Effector CD8-positive, alpha-beta T cell (primary cell): ENCODE results near the gene TRPC3.

Experiments used
- DNase-seq: peaks from one replicate; lab custom pipeline; 2025; lab: John Stamatoyannopoulos, UW

TRPC3 gene

DNA sequence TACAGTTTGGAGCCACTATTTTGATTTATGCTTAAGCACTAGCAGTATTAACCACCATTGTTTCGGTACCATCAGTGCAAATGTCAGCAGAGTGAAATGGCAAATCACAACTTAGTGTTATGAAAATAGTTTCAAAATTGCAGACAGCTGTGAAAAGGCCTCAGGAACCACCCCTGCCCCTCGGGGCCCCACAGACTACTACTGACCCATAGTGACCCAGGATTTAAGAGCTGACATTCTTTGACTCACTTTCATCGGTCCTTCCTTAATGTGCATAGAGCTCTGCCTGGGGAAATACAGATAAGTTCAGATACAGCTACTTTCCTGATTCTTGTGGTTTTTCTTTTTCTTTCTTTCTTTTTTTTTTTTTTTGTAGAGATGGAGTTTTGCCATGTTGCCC is 78.3 kb downstream of the TRPC3 start:
- no peak for DNase-seq

- DNase-seq = peak; percentile 94
Observed at GRCh38 chr4:121869841-121870822, 81.7 kb downstream of the TRPC3 start, which contains the start of gene BBS7. Gene BBS7 (minus strand): TSS chr4:121870474. CDS start chr4:121870313, 161 bp downstream.

DNA sequence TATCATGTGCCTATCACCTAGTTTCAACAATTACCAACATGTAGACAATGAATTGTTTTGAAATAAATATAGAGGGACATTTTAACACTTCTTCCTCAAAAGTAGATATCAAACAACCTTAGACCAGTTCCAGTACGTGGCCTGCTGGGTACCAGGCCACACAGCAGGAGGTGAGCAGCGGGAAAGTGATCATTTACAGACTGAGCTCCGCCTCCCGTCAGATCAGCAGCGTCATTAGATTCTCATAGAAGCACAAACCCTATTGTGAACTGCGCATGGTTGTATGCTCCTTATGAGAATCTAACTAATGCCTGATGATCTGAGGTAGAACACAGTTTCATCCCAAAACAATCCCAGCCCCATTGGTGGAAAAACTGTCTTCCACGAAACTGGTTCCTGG is 88.1 kb downstream of the TRPC3 start:
- no peak for DNase-seq

- DNase-seq = no peak
Observed at GRCh38 chr4:121861426-121861825, 90.4 kb downstream of the TRPC3 start.

GRCh38 chr4:121860121-121860520 is 91.7 kb downstream of the TRPC3 start:
- no peak for DNase-seq

- no peak for DNase-seq
Observed at GRCh38 chr4:121851354-121851753, 100.5 kb downstream of the TRPC3 start.

DNA sequence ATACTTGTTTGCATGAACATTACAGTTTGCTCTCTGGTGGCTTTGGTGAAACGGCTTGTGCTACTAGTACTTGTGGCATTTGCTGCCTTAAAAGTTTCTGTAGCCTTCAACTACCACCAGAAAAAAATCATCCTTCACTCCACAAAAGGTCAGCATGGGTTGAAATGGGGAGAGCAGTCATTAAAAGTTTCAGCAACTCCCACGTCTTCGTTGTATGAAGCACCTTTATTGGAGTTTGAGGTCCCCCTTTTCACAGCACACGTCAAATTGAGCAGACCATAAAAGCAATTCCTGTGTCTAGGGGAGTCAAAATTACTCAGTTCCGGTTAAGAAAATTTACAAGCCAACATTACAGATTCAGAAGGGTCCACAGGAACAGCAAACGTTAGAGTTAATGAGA is 105.2 kb downstream of the TRPC3 start:
- DNase-seq = no peak

DNA sequence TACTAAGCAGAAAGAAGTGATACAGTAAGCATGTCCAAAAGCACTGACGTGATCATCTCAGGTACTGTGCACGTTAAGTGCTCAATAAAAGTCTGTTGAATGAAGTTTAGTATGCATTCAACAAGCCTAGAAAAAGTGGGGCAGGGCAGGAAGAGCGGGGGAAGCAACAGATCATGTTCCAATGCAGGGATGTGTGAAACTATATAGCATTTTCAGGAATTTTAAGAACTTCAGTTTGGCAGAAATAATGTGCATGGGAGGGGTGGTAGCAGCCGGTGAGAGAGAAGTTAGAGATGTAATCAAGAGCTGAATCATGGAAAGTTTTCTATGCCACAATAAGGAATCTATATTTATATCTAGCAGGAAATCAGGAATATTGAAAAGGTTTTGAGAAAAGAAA is 109.0 kb downstream of the TRPC3 start:
- DNase-seq = no peak

DNA sequence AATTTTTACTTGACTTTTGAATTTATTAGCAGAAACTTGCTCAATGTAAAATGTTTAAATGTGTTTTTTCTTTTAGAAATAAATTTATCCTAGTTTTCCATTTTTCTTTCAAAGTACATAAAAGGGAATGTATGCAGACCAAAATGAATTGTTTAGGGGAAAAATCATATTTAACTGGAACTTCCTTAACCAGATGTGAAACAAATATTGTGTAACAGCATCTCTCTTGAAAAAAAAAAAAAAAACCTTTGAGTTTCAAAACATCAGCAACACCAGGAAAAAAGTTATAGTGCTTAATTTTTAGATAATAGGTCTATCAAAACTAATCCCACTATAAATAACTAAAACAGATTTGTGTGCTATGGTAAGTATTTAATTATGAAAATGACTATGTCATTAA is 113.7 kb downstream of the TRPC3 start:
- no peak for DNase-seq

- DNase-seq = no peak
Observed at GRCh38 chr4:121829511-121829910, 122.3 kb downstream of the TRPC3 start.
